ENCODE results near the gene FAM83F.

The FAM83F gene

GRCh38 chr22:39995393-39996252, 869 bp downstream of the FAM83F start:
- TF ChIP-seq, protein P1, sequence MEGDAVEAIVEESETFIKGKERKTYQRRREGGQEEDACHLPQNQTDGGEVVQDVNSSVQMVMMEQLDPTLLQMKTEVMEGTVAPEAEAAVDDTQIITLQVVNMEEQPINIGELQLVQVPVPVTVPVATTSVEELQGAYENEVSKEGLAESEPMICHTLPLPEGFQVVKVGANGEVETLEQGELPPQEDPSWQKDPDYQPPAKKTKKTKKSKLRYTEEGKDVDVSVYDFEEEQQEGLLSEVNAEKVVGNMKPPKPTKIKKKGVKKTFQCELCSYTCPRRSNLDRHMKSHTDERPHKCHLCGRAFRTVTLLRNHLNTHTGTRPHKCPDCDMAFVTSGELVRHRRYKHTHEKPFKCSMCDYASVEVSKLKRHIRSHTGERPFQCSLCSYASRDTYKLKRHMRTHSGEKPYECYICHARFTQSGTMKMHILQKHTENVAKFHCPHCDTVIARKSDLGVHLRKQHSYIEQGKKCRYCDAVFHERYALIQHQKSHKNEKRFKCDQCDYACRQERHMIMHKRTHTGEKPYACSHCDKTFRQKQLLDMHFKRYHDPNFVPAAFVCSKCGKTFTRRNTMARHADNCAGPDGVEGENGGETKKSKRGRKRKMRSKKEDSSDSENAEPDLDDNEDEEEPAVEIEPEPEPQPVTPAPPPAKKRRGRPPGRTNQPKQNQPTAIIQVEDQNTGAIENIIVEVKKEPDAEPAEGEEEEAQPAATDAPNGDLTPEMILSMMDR (IDR thresholded peaks at IDR 0.05; ENCODE audit: insufficient read depth, low read length, poor library complexity, severe bottlenecking), result no peak
- Histone ChIP-seq H3K27me3 (replicated peaks; ENCODE audit: control insufficient read depth, insufficient read depth, low read length) (peaks cover 2% of the 10 kb centered on the region), H3K4me3 (replicated peaks; ENCODE audit: low read depth, low read length) (no peak overlapping the region), H3K36me3 (ENCODE audit: control insufficient read depth, insufficient read depth, low read length) (no peaks in the 10 kb centered on the region)
- no peak for DNase-seq (ENCODE audit: extremely low read depth, insufficient read length)

GRCh38 chr22:39996732-39997131, 2.0 kb downstream of the FAM83F start:
- Histone ChIP-seq H3K27me3 (replicated peaks; ENCODE audit: control insufficient read depth, insufficient read depth, low read length) (peaks cover 2% of the 10 kb centered on the region), H3K4me3 (replicated peaks; ENCODE audit: low read depth, low read length) (no peak overlapping the region)
- TF ChIP-seq, protein P1 (IDR thresholded peaks at IDR 0.05; ENCODE audit: insufficient read depth, low read length, poor library complexity, severe bottlenecking), result no peak

DNA sequence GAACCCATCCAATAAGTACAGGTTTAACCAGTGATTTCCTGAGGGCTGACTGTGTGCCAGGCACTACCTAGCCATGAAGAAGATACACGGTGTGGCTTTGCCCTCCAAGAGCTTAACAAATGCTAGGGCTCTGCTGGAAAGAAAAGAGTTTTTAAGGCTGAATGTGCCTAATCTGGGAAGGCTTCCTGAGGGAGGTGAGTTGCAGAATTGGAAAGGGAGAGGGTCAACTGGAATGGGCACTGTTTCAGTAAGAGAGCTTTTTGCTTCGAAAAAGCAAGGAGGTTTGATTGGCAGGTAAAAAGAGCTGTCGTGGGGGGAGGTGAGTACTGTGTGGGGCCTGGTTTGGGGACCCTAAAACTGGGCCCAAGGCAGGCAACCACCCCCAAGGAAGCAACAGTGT, 2.7 kb downstream of the FAM83F start:
- TF ChIP-seq, protein P1 (IDR thresholded peaks at IDR 0.05; ENCODE audit: insufficient read depth, low read length, poor library complexity, severe bottlenecking), result no peak
- peaks cover 2% of the 10 kb centered on the region for H3K27me3 ChIP-seq (replicated peaks; ENCODE audit: control insufficient read depth, insufficient read depth, low read length)
- H3K36me3 ChIP-seq (ENCODE audit: control insufficient read depth, insufficient read depth, low read length), result no peaks in the 10 kb centered on the region
- no peak for DNase-seq (ENCODE audit: extremely low read depth, insufficient read length)
- H3K4me3 ChIP-seq (replicated peaks; ENCODE audit: low read depth, low read length), result no peak overlapping the region

More at GRCh38 chr22:39996732-39997131, 2.0 kb downstream of the FAM83F start:
- DNase-seq (ENCODE audit: extremely low read depth, insufficient read length), result no peak
- H3K36me3 ChIP-seq (ENCODE audit: control insufficient read depth, insufficient read depth, low read length), result no peaks in the 10 kb centered on the region

DNA sequence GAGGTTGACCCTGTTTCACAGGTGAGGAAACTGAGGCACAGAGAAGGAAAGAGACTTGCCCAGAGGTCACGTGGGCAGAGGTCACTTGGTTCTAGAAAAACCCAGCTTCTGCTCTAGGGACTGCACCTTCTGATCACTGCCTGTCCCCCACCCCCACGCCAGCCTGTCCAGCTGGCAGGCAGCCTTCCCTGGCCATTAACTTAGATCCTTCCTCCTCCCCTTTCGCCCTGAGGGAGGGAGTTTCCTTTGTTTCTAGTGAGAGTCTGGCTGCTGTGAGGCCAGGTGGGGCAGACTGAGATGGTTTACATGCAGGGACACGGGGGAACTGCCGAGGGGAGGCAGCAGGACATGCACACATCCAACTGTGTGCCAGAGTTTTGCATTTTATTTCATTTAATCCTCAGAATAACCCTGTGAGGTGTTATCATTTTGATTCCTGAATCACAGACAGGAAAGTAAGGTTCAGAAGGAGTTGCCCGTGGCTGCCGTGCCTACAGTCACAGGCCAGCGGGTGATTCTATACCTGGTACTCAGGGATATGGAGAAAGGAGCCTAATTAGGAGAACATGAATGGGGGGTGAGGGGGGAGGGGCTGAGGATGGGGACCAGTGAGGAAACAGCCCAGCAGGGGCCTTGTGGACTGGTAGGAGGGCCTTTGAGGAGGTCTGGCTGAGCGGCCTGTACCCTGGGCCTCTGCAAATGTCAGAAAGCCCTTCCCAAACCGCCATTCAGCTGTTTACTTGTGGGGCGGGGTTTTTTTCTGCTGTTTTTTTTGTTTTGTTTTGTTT, 3.4 kb downstream of the FAM83F start:
- TF ChIP-seq, protein P1 (IDR thresholded peaks at IDR 0.05; ENCODE audit: insufficient read depth, low read length, poor library complexity, severe bottlenecking), result no peak
- peaks cover 3% of the 10 kb centered on the region for H3K27me3 ChIP-seq (replicated peaks; ENCODE audit: control insufficient read depth, insufficient read depth, low read length)
- no peaks in the 10 kb centered on the region for H3K36me3 ChIP-seq (ENCODE audit: control insufficient read depth, insufficient read depth, low read length)
- DNase-seq (ENCODE audit: extremely low read depth, insufficient read length), result no peak
- no peak overlapping the region for H3K4me3 ChIP-seq (replicated peaks; ENCODE audit: low read depth, low read length)

- H3K4me3 ChIP-seq (replicated peaks; ENCODE audit: low read depth, low read length), result no peak overlapping the region
- DNase-seq (ENCODE audit: extremely low read depth, insufficient read length), result no peak
Observed at GRCh38 chr22:39999144-39999757, 4.5 kb downstream of the FAM83F start.

More at GRCh38 chr22:39999144-39999757, 4.5 kb downstream of the FAM83F start:
- TF ChIP-seq, protein P1 (IDR thresholded peaks at IDR 0.05; ENCODE audit: insufficient read depth, low read length, poor library complexity, severe bottlenecking), result no peak
- no peaks in the 10 kb centered on the region for H3K36me3 ChIP-seq (ENCODE audit: control insufficient read depth, insufficient read depth, low read length)
- H3K27me3 ChIP-seq (replicated peaks; ENCODE audit: control insufficient read depth, insufficient read depth, low read length), result peaks cover 3% of the 10 kb centered on the region
